ENCODE data around the gene LENEP.

DNA sequence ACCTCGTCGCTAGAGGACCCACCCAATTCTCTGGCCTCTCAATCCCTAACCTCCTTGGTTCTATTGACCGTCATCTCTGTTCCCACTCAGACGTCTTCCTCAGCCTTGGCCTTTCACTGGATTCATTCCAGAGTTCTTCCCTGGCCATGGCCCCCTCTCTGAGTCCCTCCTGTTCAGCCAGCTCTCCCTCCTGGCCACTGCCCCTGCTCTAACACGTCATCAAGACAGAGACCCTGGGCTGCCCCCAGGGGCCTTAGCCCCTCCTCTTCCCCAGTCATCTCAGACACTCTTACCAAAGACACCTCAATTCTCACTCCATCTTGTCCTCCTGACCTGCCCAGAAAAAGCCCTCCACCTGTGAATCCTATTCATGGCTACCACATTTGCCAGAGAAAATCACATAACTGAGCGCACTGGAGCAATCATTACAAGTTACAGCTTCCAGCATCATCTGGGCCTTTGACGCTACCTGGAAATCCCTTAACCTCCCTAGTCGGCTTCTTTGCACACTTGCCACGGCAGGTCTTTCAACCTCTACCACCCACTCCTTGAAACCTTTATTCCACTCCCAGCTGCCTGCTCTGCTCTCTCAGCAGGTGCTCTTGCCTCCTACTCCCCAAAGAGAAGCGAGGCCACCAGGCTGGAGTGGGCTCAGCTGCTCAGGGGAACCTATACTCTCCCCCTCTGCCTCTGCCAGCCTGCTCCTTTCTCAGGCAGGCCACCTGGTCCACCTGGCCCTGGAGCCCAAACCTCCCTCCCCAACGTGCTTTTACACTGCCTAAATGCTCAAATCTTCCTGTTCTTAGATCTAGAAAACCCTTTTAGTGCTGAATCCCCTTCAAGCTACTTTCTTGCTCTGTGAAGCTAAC, 26.2 kb downstream of the LENEP start:
- no peak for TF ChIP-seq MAZ (IDR thresholded peaks at IDR 0.05; ENCODE audit: borderline replicate concordance, low read depth, low read length)
- TF ChIP-seq, protein P1, sequence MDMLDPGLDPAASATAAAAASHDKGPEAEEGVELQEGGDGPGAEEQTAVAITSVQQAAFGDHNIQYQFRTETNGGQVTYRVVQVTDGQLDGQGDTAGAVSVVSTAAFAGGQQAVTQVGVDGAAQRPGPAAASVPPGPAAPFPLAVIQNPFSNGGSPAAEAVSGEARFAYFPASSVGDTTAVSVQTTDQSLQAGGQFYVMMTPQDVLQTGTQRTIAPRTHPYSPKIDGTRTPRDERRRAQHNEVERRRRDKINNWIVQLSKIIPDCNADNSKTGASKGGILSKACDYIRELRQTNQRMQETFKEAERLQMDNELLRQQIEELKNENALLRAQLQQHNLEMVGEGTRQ (IDR thresholded peaks at IDR 0.05) = no peak
- TF ChIP-seq, protein P2, sequence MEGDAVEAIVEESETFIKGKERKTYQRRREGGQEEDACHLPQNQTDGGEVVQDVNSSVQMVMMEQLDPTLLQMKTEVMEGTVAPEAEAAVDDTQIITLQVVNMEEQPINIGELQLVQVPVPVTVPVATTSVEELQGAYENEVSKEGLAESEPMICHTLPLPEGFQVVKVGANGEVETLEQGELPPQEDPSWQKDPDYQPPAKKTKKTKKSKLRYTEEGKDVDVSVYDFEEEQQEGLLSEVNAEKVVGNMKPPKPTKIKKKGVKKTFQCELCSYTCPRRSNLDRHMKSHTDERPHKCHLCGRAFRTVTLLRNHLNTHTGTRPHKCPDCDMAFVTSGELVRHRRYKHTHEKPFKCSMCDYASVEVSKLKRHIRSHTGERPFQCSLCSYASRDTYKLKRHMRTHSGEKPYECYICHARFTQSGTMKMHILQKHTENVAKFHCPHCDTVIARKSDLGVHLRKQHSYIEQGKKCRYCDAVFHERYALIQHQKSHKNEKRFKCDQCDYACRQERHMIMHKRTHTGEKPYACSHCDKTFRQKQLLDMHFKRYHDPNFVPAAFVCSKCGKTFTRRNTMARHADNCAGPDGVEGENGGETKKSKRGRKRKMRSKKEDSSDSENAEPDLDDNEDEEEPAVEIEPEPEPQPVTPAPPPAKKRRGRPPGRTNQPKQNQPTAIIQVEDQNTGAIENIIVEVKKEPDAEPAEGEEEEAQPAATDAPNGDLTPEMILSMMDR (IDR thresholded peaks at IDR 0.05) = no peak
- TF ChIP-seq, protein P3, sequence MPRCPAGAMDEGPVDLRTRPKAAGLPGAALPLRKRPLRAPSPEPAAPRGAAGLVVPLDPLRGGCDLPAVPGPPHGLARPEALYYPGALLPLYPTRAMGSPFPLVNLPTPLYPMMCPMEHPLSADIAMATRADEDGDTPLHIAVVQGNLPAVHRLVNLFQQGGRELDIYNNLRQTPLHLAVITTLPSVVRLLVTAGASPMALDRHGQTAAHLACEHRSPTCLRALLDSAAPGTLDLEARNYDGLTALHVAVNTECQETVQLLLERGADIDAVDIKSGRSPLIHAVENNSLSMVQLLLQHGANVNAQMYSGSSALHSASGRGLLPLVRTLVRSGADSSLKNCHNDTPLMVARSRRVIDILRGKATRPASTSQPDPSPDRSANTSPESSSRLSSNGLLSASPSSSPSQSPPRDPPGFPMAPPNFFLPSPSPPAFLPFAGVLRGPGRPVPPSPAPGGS (IDR thresholded peaks at IDR 0.05) = no peak
- TF ChIP-seq HES2 (IDR thresholded peaks at IDR 0.05) = no peak
- TF ChIP-seq POLR2A (IDR thresholded peaks at IDR 0.05; ENCODE audit: low read length) = no peak
- TF ChIP-seq, protein P4, sequence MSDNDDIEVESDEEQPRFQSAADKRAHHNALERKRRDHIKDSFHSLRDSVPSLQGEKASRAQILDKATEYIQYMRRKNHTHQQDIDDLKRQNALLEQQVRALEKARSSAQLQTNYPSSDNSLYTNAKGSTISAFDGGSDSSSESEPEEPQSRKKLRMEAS (IDR thresholded peaks at IDR 0.05) = no peak
- no peak for TF ChIP-seq EP300 (IDR thresholded peaks at IDR 0.05)
- no peak for TF ChIP-seq RFX5 (IDR thresholded peaks at IDR 0.05)
- no peak for TF ChIP-seq JUNB (IDR thresholded peaks at IDR 0.05)
- TF ChIP-seq, protein P5, sequence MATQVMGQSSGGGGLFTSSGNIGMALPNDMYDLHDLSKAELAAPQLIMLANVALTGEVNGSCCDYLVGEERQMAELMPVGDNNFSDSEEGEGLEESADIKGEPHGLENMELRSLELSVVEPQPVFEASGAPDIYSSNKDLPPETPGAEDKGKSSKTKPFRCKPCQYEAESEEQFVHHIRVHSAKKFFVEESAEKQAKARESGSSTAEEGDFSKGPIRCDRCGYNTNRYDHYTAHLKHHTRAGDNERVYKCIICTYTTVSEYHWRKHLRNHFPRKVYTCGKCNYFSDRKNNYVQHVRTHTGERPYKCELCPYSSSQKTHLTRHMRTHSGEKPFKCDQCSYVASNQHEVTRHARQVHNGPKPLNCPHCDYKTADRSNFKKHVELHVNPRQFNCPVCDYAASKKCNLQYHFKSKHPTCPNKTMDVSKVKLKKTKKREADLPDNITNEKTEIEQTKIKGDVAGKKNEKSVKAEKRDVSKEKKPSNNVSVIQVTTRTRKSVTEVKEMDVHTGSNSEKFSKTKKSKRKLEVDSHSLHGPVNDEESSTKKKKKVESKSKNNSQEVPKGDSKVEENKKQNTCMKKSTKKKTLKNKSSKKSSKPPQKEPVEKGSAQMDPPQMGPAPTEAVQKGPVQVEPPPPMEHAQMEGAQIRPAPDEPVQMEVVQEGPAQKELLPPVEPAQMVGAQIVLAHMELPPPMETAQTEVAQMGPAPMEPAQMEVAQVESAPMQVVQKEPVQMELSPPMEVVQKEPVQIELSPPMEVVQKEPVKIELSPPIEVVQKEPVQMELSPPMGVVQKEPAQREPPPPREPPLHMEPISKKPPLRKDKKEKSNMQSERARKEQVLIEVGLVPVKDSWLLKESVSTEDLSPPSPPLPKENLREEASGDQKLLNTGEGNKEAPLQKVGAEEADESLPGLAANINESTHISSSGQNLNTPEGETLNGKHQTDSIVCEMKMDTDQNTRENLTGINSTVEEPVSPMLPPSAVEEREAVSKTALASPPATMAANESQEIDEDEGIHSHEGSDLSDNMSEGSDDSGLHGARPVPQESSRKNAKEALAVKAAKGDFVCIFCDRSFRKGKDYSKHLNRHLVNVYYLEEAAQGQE (IDR thresholded peaks at IDR 0.05) = no peak

All from A549 (cell line).